ENCODE data around the gene TNNI2.
"Not testable (repeated sequence)": the region's sequence is repeated elsewhere in the genome, so short reads cannot be mapped to it uniquely, and the experiment has no call there.

TNNI2 gene

GRCh38 chr11:1883346-1884302 lies 44.8 kb downstream of the TNNI2 start:
- in situ Hi-C loops (cut with HindIII; ENCODE audit: low sequenced_read_pairs): no loop called here

GRCh38 chr11:1884303-1884700 lies 45.5 kb downstream of the TNNI2 start:
- in situ Hi-C loops (cut with HindIII; ENCODE audit: low sequenced_read_pairs): no loop called here

GRCh38 chr11:1886551-1886950 lies 47.8 kb downstream of the TNNI2 start:
- in situ Hi-C loops (cut with HindIII; ENCODE audit: low sequenced_read_pairs): not testable (repeated sequence)

GRCh38 chr11:1887451-1888346 lies 48.9 kb downstream of the TNNI2 start:
- in situ Hi-C loops (cut with HindIII; ENCODE audit: low sequenced_read_pairs): no loop called here

GRCh38 chr11:1888347-1888753 lies 49.6 kb downstream of the TNNI2 start:
- in situ Hi-C loops (cut with HindIII; ENCODE audit: low sequenced_read_pairs): no loop called here

- in situ Hi-C loops (cut with HindIII; ENCODE audit: low sequenced_read_pairs): no loop called here
Observed at GRCh38 chr11:1888811-1889210, 50.0 kb downstream of the TNNI2 start.

- in situ Hi-C loops (cut with HindIII; ENCODE audit: low sequenced_read_pairs): no loop called here
Observed at GRCh38 chr11:1889224-1889930, 50.6 kb downstream of the TNNI2 start.

GRCh38 chr11:1889941-1890855 lies 51.4 kb downstream of the TNNI2 start:
- in situ Hi-C loops (cut with HindIII; ENCODE audit: low sequenced_read_pairs): no loop called here
